BE2C (cell line): ENCODE measurements around the gene CPNE1.

Experiments used
- DNase-seq: peaks from one replicate; pipeline ENCODE4 v3.0.0-alpha.2; 2020
- H3K27me3 ChIP-seq: fragments of 250-450 bp; sonication (Bioruptor Pico); 2 replicates; pipeline ENCODE4 v1.5.1; 2020; ENCODE audit warnings: mild to moderate bottlenecking
- H3K36me3 ChIP-seq: fragments of 250-450 bp; sonication (Bioruptor Pico); 2 replicates; pipeline ENCODE4 v1.5.1; 2020; ENCODE audit warnings: mild to moderate bottlenecking
- H3K4me1 ChIP-seq: fragments of 250-450 bp; sonication (Bioruptor Pico); 2 replicates; pipeline ENCODE4 v1.5.1; 2020
- H3K4me3 ChIP-seq: 2 replicates; pipeline ENCODE4 v1.5.1; 2011; ENCODE audit warnings: low read depth, low read length
- H3K9me3 ChIP-seq: fragments of 250-450 bp; sonication (Bioruptor Pico); 2 replicates; pipeline ENCODE4 v1.5.1; 2020
- TF ChIP-seq, protein P1 (sequence below): IDR thresholded peaks from 2 replicates; pipeline ENCODE4 v1.5.1; 2012; ENCODE audit warnings: mild to moderate bottlenecking, low read depth, low read length

CPNE1 gene

GRCh38 chr20:35665949-35666288, 1.2 kb upstream of the CPNE1 start:
- H3K4me1 ChIP-seq, result peaks cover 8% of the 10 kb centered on the region

DNA sequence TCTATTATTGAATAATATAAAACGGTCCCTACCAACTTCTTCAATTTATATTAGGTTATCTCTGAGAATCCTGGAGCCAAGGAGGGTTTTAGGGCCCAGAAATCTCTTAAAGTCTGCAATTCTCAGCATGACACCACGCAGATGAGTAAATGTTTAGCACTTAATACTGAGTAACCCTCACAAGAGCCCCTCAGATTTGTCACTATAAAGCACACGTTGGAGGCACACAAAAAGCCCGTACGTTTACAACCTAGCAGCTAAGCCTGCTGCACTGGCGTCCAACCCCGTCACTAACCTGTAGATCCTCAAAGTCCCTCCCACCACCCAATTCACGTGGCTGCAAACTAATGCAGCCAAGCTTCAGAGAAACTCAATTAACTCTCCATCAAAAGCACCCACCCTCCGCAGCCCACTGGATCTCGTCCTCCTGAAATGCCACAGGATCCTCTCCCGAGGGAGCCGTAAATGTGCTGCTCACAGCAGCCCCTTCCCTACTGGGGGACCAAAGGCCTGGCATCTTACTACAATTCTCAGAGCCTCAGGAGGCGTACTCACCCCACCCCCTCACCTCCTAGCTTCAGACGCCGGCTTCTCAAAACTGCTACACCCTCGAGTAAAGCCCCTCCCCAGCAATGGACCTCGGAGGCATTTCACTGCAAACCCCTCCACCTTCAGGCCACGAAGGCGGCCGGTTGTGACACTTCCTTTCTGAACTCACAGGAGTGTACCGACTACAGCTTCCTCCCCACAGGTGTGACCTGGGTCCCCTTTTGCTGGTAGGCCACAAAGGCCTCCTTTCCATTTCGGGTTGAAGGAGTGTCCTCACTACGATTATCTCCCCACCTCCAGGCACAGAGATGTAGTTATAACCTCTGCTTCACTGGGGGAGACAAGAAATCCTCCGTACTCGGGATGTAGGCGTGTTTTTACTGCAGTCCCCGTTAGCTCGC, 909 bp downstream of the CPNE1 start:
- H3K27me3 ChIP-seq, result no peaks in the 10 kb centered on the region
- DNase-seq, result peak; percentile 87
- peaks cover 8% of the 10 kb centered on the region for H3K4me1 ChIP-seq
- H3K9me3 ChIP-seq, result no peaks in the 10 kb centered on the region
- TF ChIP-seq, protein P1, sequence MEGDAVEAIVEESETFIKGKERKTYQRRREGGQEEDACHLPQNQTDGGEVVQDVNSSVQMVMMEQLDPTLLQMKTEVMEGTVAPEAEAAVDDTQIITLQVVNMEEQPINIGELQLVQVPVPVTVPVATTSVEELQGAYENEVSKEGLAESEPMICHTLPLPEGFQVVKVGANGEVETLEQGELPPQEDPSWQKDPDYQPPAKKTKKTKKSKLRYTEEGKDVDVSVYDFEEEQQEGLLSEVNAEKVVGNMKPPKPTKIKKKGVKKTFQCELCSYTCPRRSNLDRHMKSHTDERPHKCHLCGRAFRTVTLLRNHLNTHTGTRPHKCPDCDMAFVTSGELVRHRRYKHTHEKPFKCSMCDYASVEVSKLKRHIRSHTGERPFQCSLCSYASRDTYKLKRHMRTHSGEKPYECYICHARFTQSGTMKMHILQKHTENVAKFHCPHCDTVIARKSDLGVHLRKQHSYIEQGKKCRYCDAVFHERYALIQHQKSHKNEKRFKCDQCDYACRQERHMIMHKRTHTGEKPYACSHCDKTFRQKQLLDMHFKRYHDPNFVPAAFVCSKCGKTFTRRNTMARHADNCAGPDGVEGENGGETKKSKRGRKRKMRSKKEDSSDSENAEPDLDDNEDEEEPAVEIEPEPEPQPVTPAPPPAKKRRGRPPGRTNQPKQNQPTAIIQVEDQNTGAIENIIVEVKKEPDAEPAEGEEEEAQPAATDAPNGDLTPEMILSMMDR, result no peak
- H3K36me3 ChIP-seq, result no peaks in the 10 kb centered on the region; the same call in 1 of the 2 replicates
- H3K4me3 ChIP-seq, result peak overlapping the region; percentile 98

More at GRCh38 chr20:35665949-35666288, 1.2 kb upstream of the CPNE1 start:
- H3K4me3 ChIP-seq, result no peak overlapping the region
- no peak for DNase-seq
- peaks cover 6% of the 10 kb centered on the region; the same call in 1 of the 2 replicates for H3K36me3 ChIP-seq
- TF ChIP-seq, protein P1, result no peak
- no peaks in the 10 kb centered on the region for H3K9me3 ChIP-seq
- H3K27me3 ChIP-seq, result no peaks in the 10 kb centered on the region

DNA sequence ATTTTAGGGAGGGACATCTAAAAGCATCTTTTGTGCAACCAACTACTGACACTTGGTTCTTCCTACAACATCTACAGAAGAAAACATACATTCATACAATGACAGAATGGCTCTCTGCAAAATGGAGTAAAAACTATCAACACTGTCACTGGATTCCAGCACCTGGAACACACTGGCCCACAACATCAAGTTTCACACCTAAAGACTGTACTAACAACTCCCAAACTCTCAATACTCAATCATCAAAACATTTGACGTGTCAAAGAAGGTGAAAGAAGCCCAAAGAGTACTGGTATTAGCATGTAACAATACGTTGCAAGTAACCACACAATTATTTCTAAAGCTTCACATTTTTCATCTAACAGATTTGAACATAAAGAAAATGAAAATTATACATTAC, 2.1 kb downstream of the CPNE1 start:
- H3K27me3 ChIP-seq, result no peaks in the 10 kb centered on the region
- TF ChIP-seq, protein P1, result no peak
- no peaks in the 10 kb centered on the region for H3K9me3 ChIP-seq
- peak overlapping the region; percentile 98 for H3K4me3 ChIP-seq
- H3K4me1 ChIP-seq, result peaks cover 8% of the 10 kb centered on the region
- no peaks in the 10 kb centered on the region for H3K36me3 ChIP-seq
- no peak for DNase-seq

DNA sequence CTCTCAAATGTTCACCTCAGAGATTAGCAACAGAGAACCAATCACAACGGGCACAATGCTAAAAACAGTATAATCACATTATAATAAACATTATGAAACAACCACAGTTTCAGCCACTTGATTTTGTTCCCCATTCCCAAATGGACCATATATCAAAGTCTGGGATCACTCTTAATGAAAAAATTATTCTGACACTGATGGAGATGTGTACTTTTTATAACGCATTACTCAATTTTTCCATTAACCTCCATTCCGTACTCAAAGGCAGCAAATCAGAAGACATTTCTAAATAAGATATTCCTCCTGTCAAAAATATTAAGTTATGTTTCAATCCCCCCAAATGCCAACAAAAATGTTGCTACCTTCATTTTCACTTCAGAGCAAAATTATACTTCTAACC, 2.8 kb downstream of the CPNE1 start:
- H3K36me3 ChIP-seq, result no peaks in the 10 kb centered on the region
- H3K27me3 ChIP-seq, result no peaks in the 10 kb centered on the region
- no peak for DNase-seq
- peak overlapping the region; percentile 98 for H3K4me3 ChIP-seq
- no peaks in the 10 kb centered on the region for H3K9me3 ChIP-seq
- TF ChIP-seq, protein P1, result no peak
- H3K4me1 ChIP-seq, result peaks cover 8% of the 10 kb centered on the region

- TF ChIP-seq, protein P1, result no peak
- H3K27me3 ChIP-seq, result no peaks in the 10 kb centered on the region
- peaks cover 8% of the 10 kb centered on the region for H3K4me1 ChIP-seq
- no peak overlapping the region for H3K4me3 ChIP-seq
- DNase-seq, result no peak
- peaks cover 5% of the 10 kb centered on the region; the same call in 1 of the 2 replicates for H3K36me3 ChIP-seq
- no peaks in the 10 kb centered on the region for H3K9me3 ChIP-seq
These were observed 3.6 kb downstream of the CPNE1 start for GRCh38 chr20:35661053-35661452.
